A172 (cell line): ENCODE data around the gene BORCS5. TPM values are rescaled to one million over a fixed set of nuclear protein-coding genes. Genes with fewer than 3 reads are reported as not detected.
"Not testable (repeated sequence)": the region's sequence is repeated elsewhere in the genome, so short reads cannot be mapped to it uniquely, and the experiment has no call there.

Experiments used
- DNase-seq: peaks from one replicate; pipeline ENCODE4 v3.0.0-alpha.2; 2015; ENCODE audit warnings: low spot score
- total RNA-seq: library from RNA; depleted of rRNA; stranded (reverse); fragments of >200 nt; shearing (Covaris generic); gene quantifications from 2 replicates; pipeline ENCODE4 v1.2.3, GENCODE V29; 2014

BORCS5 gene
- total RNA-seq, 1 experiment from 2014 or later, result 12.2 TPM

DNA sequence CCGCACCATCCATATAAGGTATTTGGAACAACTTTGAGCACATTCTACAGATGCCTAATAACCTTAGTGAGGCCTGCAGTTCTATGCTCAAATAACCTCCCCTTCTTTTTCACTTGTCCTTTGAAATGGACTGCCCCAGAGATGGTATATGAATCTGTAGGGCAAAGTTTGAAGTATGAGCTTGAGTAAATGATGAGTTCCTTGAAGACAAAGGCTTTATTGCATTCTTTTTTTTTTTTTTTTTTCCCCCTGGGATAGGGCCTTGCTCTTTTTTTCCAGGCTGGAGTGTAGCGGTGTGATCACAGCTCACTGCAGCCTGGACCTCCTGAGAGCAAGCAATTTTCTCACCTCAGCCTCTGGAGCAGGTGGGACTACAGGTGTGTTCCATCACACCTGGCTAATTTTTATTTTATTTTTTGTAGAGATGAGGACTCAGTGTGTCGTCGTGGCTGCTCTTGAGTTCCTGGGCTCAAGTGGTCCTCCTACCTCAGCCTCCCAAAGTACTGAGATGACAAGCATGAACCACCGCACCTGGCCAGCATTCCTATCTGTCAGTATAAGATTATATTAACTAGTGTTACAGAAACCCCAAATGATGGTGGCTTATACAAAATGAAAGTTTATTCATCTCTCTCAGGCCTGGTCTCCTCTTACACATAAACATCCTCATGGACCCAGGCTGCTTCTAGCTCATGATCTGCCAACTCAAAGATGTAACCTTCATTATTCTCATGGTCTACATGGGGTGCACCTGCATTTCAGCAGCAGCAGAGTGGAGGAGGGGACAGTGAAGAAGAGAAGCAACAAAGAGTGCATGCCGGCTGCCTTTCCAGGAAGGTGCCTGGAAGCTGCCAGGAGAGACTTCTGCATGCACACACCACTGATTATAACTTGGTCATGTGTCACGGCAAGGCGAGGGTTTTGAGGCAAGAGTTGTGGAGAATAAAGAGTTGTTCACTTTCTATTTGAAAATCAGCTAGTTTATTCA, 104.4 kb downstream of the BORCS5 start:
- no peak for DNase-seq

GRCh38 chr12:12461923-12462315, 105.0 kb downstream of the BORCS5 start:
- DNase-seq, result no peak

GRCh38 chr12:12465522-12465921, 108.6 kb downstream of the BORCS5 start:
- DNase-seq, result no peak

GRCh38 chr12:12466157-12466556, 109.3 kb downstream of the BORCS5 start:
- no peak for DNase-seq

DNA sequence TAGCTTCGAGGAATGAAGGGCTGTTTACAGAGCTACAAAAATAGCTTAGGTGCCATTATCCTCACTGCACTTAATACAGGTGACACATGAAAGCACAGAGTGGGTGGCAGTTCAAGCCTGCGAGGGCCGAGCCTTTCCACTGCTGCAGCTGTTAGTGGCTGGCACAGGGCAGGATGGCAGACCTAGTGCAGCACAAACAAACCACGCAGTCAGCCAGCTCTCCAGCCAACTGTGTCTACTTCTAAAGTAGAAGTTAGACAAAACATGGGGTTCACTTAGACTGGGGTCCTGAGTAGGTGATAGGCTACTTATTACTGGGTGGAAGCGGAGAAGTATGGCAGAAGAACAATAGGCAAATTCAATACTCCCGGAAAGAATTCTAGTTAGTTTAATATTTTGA, 110.4 kb downstream of the BORCS5 start:
- no peak for DNase-seq

GRCh38 chr12:12467688-12468261, 110.9 kb downstream of the BORCS5 start:
- no peak for DNase-seq

DNA sequence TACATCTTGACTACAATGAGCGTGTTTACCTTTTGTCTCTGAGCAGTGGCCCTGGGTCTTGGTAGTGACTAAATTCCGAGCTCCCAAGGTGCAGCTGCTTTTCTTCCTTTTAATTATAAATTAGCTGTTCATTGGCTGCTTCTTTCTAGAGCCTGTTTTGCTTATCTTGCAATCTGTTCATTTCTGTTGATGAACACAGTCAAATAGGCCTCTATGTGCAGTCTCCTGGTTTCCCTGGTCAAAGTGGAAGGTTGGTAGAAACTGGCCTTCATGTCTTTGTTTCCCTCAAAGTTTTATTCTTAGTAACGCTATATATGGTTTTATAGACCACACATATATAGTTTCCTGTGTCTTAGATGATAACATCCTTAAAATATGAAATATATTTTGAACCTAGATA, 111.7 kb downstream of the BORCS5 start:
- DNase-seq, result no peak

GRCh38 chr12:12469386-12469785, 112.5 kb downstream of the BORCS5 start:
- DNase-seq, result no peak

GRCh38 chr12:12470751-12471306, 114.0 kb downstream of the BORCS5 start:
- no peak for DNase-seq

- DNase-seq, result not testable (repeated sequence)
Measured at GRCh38 chr12:12471982-12472961, 115.4 kb downstream of the BORCS5 start.

DNA sequence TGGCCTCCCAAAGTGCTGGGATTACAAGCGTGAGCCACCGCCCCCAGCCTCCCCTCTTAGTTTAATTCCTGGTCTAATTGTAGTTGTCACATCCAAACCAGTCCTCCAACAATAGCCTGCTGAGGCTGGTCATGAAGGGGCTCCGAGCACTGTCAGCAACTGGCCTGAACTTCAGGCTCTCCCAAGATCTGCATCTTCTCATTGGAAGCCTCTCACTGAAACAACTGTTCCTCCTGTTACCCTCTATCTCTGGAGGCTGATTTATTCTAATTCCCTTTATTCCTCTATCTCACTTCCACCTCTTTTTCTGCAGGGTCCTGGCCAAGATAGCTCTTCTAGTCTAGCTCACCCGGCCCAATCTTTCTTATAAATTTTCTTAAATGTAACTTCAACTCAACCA, 116.3 kb downstream of the BORCS5 start:
- no peak for DNase-seq

DNA sequence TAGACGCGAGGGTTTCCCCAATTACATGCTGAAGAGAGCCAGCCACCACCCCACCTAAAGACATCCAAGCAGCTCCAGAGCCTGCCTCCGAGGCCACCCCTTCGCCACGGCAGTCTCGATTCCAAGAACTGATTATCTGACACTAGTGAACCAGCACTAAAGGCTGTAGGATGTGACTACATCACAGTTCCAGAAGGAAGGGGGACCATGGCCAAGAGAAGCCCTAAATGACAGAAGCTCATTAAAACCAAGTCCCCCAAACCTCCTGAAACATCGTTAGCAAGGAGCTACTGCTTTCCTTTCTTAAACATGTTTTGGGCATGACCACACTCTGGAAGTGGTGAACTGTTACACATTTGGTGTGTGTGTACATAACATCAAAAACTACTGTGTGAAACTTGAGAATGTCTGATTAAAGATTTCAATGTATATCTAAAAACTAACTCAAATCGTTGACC, 117.6 kb downstream of the BORCS5 start:
- DNase-seq, result no peak

GRCh38 chr12:12474931-12475795, 118.3 kb downstream of the BORCS5 start:
- no peak for DNase-seq

GRCh38 chr12:12476857-12477531, 120.1 kb downstream of the BORCS5 start:
- no peak for DNase-seq

GRCh38 chr12:12477532-12477890, 120.6 kb downstream of the BORCS5 start:
- DNase-seq, result no peak

DNA sequence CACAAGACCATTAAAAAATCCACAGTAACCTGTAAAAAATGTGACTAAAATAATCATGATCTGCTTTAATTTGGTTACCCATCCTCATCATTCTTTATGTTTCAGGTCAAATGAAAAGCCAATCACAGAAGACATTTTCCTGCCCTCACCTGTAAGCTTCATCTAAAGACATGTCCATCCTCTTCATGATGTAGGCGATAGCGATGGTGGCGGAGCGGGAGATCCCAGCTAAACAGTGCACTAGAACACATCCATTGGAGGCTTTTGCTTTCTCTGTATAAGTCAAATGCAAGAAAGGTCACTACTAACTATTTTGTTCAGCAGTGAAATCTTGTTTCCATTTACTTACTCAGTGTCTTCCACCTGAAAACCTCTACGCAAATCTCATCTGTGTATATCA, 123.2 kb downstream of the BORCS5 start:
- no peak for DNase-seq

GRCh38 chr12:12481631-12482030, 124.8 kb downstream of the BORCS5 start:
- DNase-seq, result no peak

DNA sequence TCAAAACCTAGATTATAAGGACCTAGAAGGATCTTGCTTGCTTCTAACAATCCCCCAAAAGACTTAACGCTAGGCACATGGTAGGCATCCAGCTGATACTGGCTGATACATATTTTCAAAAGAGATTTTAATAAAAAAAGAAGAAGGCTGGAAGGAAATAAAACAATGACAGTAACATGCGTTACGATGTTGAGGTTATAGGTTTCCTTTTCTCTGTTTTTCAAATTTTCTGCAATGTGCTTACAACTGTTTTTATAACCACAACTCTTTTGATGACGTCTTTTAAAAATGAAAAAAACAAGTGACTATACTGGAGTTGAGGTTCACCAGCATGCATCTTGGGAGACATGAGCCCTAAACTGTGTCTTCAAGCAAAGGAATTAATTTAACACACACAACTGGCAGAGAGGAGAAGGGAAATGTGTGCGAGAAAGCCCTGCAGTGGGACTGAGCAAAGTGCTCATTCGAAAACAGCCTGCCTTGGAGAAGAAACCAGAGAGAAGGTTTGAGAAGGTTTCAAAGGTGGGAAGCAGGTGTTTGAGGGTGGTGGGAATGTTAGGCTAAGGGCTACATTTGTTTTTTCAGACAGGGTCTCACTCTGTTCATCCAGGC, 125.4 kb downstream of the BORCS5 start:
- no peak for DNase-seq

DNA sequence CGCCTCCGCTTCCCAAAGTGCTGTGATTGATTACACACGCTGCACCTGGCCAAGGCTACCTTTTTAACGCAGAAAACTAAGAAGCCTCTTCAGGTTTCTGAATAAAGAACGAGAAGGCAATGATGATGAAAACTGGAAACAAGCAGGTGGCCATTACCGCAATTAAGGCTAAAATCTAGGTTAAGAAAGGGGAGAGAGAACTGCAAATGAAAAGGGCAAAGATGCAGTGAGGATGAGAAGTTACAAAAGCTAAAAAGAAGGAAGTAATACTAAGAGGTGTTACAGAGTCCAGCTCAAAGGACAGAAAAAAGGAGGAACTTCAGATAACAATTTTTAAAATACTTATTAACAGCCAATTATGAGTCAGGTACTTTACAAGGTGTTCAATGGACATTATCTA, 126.1 kb downstream of the BORCS5 start:
- no peak for DNase-seq

DNA sequence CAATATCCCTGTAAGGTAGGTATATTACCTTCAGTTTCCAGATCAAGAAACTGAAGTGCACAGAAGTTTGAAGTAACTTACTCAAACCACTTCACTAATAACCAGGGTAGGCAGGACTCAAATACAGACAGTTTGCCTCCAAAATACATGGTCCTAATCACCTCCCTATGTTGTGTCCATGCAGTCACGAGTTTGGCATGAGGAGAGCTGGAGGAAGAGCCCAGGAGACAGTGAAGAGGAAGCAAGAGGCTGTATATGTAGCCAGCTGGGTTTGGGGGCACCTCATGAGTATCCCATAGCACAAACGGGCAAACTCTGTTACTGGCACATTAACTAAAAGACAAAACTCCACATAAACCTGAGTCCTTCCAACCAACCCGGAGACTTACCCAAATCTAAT, 126.6 kb downstream of the BORCS5 start:
- DNase-seq, result no peak
